CD4-positive, alpha-beta T cell treated with Interleukin-12 subunit alpha and Interleukin-12 subunit beta, for 1 hour (primary cell): Measurements from ENCODE around the gene DRGX.

Experiments used
- DNase-seq: peaks from one replicate; pipeline ENCODE4 v3.0.0-alpha.2; 2020

Gene DRGX

DNA sequence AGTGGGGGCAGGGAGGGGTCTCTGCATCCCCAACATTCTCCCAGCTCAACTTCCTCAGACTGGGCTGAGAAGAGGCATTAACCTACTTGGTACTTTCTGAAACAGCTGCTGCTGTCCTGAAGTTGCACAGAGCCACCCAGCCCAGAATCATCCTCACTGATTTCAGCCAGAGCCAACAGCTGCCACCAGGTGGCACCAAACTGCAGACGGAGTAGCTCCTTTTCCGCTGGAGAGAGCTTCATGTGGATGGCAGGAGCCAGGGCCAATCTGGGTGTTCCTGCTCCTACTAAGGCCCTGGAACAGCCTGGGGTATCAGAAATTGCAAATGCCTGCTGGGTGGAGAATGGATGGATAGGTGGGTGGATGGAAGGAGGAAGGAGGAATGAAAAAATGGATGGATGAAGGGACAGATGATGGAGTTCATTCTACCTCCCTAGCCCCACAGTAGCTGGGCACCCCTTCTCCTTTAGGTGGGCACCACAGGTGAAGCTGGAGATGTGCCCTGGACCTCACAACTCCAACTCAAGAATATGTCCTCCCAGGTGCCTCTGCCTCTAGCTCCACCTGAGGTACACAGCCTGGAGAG lies 11.8 kb upstream of the DRGX start:
- peak; percentile 68 for DNase-seq

GRCh38 chr10:49407151-49407550 lies 11.3 kb upstream of the DRGX start:
- DNase-seq, result no peak

- no peak for DNase-seq
These were observed 8.5 kb upstream of the DRGX start for GRCh38 chr10:49404321-49404878.

DNA sequence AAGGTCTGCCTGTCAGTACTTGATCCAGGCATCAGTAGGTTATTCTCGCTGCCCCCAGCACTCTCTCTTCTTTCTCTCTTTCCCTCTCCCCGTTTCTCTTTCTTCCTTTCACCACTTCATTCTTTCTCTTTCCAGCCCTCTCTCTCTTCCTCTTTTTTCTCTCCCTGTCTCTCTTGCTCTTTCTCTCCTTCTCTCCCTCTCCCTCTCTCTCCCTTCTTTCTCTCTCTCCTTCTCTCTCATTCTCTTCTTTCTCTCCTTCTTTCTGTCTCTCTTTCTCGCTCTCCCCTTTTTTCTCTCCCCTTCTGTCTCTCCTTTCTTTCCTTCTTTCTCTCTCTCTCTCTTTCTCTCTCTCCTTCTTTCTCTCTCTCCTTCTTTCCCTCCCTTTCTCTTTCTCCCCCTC lies 7.5 kb upstream of the DRGX start:
- no peak for DNase-seq

DNA sequence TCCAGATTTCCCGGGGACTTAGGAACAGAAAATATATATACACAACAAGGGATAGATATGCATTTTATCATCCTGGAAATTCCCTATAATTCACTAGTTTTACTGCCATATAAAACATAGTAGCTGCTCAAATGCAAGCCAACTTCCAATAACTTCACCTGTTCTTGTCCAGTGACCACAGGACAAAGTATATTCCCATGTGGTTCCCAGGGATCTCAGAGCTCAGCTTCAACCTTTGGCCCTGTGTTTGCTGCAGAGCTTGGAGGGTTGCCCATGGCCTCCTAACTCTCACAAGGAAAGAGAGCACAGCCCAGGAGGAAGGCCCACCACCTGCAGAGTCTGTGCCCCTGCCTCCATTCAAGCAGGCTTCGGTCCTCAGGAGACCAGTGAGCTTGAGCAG lies 4.5 kb upstream of the DRGX start:
- DNase-seq, result no peak

GRCh38 chr10:49398986-49399385 lies 3.1 kb upstream of the DRGX start:
- no peak for DNase-seq

- DNase-seq, result peak; percentile 40
These were observed 2.3 kb upstream of the DRGX start for GRCh38 chr10:49398000-49398861.

DNA sequence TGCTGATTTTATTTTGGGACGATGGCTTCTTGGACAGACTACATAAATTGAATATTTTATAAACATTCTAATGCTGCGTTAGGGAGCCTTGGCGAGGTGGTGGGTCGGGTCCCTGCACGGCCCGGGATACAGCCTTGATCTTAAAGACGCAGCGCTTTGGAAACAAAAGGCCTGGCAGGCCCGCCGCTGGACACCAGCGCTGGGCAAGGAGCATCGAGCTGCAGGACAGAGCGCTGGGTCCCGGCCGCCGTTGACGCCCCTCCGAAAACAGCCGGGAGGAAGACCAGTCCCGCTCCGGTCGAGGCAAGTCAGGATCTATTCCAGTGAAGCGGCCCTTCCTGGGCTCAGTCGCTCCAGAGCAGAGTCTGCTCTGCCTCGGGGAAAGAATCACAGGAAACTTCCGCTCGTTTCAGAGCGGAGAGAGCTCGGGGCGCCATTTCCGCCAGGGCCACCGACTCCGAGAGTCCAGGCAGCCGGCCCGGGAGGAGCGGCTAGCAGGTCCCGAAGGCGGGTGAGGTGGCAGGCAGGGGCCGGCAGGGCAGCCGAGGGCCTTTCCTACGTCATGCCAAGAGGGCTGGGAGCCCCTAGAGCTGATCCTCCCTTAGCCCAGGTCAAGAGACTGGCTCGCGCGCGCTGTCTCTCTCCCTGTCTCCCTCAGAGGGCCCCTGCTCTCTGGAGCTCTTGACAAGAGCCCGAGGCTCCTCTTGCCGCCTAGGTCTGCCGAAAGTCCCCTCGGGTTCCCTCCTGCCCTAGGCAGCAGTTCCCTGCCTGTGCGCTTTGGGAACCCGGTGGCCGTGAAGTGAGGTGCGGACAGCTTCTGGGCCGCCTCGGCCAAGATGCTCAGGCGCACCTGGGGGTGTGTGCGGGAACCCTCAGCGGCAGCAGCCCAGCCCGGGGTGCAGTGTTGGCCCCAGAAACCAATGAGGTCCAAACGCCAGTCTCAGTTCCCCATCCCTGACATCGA lies 1.4 kb upstream of the DRGX start:
- DNase-seq, result no peak

GRCh38 chr10:49396666-49396999 lies 744 bp upstream of the DRGX start:
- DNase-seq, result no peak

- no peak for DNase-seq
These were observed 752 bp downstream of the DRGX start for GRCh38 chr10:49394933-49395740.

GRCh38 chr10:49393757-49394156 lies 2.1 kb downstream of the DRGX start:
- DNase-seq, result no peak

- no peak for DNase-seq
These were observed 2.6 kb downstream of the DRGX start for GRCh38 chr10:49393301-49393700.

GRCh38 chr10:49389361-49389933 lies 6.4 kb downstream of the DRGX start:
- DNase-seq, result no peak

GRCh38 chr10:49388161-49388560 lies 7.7 kb downstream of the DRGX start:
- no peak for DNase-seq

GRCh38 chr10:49387071-49387470 lies 8.8 kb downstream of the DRGX start:
- no peak for DNase-seq

- DNase-seq, result no peak
These were observed 9.7 kb downstream of the DRGX start for GRCh38 chr10:49385939-49386922.

GRCh38 chr10:49384268-49384953 lies 11.5 kb downstream of the DRGX start:
- no peak for DNase-seq

GRCh38 chr10:49383853-49384252 lies 12.0 kb downstream of the DRGX start:
- DNase-seq, result no peak

DNA sequence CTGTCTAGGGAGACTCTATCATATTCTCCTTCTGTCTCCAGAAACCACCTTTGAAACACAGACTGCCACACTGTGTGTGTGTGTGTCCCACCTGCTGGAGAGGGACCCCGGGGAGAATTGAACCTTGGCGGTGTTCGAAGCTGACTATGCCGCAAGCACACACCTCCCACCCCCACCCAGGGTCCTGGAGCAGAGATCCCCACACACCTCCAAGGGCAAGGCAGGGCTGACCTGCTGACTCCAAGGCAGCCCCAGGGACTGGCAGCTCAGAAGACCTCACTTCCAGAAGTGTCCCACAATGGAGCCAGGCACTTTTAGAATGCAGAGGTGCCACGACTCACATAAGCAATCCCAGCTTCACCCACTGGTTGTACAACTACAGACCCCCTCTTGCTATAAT lies 13.1 kb downstream of the DRGX start:
- no peak for DNase-seq

DNA sequence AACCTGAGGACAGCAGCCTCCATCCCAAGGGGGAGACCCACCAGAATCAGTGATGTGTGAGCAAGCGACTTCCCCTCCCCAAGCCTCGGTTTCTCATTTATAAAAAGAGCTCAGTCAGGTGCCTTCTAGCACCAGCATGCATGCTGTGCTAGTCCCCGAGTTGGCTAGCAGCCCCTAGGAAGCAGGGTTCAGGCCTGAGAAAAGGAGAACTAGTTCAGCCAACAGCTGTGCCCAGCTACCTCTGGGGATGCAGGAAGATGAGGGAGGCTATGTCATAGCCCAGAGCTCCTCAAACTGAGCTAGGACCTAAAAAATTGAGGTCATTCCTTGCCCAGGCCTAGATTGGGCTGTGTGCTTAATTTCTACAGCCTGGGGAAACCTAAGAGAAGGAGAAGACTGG lies 13.7 kb downstream of the DRGX start:
- no peak for DNase-seq
